GDM1 (cell line): ENCODE measurements around the gene SLC25A40.
"Not testable (repeated sequence)": the region's sequence is repeated elsewhere in the genome, so short reads cannot be mapped to it uniquely, and the experiment has no call there.

Source experiments
- DNase-seq: peaks from one replicate; lab custom pipeline; 2025; lab: John Stamatoyannopoulos, UW

Gene SLC25A40

DNA sequence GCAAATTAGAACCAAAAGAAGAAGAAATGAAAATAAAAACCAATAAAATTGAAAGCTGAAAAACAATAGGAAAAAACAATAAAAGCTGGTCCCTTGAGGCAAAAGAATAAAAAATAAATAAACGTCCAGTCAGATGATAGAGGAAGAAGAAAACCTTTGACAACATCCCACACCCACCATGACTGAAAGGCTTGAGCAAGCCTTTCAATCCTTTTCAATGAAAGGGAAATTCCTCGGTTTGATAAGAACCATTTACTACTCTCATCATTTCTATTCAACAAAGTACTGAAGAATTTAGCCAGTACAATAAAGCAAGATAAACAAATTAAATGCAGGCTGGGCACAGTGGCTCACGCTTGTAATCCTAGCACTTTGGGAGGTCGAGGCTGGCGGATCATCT lies 3.8 kb downstream of the SLC25A40 start:
- DNase-seq, result no peak

DNA sequence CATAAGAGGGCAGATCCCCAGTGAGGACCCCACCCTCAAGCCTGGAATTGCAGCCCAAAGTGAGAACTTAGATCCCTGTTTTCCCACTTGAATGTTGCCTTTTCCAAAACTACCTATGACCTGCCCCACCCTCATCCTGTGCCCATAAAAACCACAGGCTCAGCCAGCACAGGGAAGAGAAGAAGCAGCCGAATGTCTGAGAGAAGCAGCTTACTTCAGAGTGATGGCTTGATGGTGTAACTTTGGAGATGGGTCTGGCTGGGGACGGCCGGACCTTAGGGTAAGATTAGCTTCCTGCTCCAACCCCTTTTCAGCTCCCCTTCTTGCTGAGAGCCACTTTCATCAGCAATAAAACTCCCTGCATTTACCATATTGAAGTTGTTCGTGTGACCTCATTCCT lies 5.7 kb downstream of the SLC25A40 start:
- no peak for DNase-seq

DNA sequence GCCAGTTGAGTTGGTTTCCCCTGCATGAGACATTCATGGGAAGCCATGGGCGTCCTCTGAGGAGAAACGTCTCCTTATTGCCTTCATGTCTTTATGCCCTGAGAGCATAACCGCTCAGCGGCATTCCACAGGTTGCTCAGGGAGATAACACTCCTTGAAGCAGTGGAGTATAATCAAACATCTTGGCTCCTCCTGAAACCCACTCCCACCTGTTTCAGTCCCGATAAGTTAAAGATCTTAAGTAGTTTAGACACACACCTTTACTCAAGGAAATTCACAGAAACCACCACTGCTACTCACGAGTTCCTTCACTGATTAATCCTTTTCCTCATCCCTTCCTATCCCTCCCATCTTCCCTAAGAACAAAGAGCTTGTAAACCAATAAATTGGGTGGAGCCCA lies 9.6 kb downstream of the SLC25A40 start:
- DNase-seq, result not testable (repeated sequence)

DNA sequence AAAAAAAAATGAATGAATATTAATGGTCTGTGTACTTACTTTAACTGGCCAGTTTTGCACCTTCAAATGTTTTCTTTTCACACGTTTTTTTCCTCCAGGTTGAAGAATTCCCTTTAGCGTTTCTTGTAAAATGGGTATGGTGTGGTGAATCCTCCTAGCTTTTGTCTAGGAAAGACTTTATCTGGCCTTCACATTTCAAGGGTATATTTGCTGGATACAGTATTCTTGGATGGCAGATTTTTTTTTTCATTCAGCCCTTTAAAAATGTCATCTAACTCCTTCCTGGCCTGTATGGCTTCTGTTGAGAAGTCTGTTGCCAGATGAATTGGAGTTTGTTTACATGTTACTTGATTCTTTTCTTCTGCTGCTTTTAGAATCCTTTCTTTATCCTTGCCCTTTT lies 10.1 kb downstream of the SLC25A40 start:
- no peak for DNase-seq

DNA sequence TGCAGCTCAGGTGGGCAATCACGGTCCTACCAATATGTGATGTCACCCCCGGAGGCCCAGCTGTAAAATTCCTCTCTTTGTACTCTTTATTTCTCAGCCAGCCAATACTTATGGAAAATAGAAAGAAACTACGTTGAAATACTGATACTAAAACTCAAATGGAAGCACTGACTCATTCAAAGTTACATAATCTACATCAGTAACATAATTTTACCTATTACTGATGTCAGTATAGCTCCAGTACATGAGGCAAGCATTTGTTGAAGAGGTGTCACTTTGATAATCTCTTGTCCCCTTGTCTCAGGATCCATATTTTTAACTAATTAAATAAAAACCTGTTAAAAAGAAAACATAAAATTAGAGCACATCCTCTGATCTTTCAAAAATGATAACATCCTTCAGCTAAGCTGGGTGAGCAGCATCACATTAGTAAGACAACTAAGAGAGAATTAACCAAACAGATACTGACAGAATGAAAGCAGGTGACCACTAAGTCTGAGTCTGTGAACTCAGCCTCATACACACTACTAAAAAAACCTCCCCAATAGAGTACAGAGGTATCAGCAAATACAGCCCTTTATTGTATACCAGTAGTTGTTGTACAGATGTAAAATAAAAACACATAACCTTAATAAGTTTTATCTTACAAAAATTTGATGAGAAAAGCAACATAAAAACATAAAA lies 17.6 kb downstream of the SLC25A40 start:
- no peak for DNase-seq

DNA sequence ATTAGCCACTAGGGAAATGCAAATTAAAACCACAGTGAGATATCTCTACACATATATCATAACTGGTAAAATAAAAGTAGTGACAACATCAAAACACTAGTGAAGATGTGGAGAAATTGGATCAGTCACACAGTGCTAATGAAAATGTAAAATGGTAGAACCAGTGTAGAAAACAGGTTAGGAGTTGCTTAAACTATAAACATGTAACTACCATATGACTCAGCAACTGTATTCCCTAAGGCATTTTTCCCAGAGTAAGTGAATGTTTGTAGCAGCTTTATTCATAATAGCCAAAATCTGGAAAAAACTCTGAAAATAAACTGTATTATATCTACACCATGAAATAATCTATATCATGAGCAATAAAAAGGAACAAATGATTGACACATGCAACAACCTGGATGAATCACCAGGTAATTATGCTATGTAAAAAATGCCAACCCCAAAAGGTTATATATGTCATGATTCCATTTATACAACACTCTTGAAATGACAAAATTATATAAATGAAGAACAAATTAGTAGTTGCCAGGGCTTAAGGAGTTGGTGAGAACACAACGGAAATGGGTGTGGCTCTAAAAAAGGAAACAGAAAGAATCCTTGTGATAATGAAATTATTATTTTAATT lies 22.8 kb downstream of the SLC25A40 start:
- DNase-seq, result no peak

DNA sequence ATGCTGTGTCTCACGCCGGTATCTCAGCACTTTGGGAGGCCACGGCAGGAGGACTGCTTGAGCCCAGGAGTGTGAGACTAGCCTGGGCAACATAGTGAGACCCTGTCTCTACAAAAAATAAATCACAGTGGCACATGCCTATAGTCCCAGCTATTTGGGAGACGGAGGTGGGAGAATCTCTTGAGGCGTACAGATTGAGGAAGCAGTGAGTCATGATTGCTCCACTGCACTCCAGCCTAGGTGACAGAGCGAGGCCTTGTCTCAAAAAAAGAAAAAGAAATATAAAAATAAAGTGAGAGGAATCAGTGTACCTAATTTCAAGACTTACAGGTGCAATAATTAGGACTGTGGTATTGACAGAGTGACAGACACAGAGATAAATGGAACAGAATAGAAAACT lies 23.9 kb downstream of the SLC25A40 start:
- DNase-seq, result no peak

DNA sequence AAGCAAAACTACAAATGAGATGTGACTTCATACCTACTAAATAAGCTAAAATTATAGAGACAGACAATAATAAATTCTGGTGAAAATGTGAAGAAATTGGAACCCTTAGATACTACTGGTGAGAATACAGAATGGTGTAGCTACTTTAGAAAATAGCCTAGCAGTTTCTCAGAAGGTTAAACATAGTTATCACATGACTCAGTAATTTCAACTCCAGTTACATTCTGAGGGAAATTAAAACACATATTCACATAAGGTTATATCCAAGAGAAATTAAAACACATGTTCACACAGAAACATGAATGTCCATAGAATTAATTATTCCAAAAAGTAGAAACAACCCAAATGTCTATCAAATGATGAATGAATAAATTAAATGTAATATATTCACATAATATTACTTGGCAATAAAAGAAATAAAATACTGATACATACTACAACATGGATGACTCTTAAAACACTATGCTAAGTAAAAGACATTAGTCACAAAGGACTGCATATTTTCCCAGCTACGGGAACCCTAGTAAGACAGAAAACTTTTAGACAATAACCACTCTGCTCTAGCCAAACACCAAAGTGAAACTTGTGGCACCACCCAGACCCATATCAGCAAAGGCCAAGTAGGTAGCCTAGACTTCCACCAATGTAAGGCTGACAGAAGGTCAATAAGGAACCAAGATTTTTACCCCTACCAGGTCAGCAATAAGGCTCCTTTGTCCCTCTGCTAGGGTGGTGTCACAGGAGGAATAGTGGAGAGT lies 25.1 kb downstream of the SLC25A40 start:
- no peak for DNase-seq

DNA sequence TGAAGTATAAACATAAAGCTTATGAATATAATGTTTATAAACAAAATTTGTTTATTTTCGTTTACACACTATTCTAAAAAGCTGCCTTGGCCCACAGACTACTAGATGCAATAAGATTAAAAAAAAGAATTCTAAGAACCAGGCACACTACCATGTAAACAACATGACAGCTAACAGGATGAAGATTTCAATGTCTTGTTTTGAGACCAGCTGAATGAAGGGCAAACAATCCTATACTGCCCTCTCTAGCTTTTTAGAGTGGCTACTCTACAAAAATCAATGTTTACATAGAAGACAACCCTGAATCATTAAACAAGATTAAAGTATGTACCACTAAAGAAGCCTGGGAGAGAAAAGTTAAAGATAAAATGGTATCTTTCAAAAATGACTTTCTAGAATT lies 38.6 kb downstream of the SLC25A40 start:
- DNase-seq, result no peak

DNA sequence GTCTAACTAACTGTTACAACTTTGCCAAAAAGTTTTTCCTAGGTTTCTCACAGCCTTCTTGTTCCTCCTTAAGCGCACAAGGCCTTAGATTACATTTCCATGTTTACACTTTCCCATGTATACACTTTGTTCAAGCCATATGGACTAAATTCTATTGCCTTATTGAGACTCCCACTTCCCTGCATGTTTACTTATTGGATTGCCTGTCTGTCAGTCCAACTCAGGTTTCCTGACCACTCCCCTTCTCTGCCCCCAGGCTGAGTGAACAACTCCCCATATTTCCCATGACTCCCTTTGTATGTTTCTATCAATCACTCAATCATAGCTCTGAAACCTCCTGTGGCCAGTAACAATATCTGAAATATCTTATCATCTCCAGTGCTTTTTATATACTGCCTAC lies 43.0 kb downstream of the SLC25A40 start:
- no peak for DNase-seq

DNA sequence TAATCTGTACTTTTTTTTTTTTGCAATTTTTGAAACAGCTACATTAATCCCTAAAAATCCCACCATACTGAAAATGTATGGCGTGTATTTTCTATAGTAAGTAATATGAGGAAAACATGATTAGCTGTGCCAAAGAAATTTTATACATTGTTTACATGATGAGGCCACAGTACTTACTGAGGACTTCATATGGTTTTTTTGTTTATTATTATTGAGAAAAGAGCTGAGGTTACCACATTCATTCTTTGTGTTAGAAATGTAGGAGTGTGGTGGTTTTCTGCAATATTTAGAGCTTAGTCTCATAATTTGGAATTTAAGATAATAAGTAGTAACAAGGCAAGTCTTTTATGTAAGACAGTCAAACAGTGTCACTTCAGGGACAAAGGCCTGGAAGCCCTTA lies 45.1 kb downstream of the SLC25A40 start:
- no peak for DNase-seq

DNA sequence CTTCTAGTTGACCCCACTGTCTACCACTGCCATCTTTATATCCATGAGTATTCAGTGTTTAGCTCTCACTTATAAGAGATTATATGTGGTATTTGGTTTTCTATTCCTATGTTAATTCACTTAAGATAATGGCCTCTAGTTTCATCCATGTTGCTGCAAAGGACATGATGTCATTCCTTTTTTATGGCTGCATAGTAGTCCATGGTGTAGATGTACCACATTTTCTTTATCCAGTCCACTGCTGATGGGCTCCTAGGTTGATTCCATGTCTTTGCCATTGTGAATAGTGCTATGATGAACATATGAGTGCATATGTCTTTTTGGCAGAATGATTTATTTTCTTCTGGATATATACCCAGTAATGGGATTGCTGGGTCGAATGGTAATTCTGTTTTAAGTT lies 47.8 kb downstream of the SLC25A40 start:
- not testable (repeated sequence) for DNase-seq

DNA sequence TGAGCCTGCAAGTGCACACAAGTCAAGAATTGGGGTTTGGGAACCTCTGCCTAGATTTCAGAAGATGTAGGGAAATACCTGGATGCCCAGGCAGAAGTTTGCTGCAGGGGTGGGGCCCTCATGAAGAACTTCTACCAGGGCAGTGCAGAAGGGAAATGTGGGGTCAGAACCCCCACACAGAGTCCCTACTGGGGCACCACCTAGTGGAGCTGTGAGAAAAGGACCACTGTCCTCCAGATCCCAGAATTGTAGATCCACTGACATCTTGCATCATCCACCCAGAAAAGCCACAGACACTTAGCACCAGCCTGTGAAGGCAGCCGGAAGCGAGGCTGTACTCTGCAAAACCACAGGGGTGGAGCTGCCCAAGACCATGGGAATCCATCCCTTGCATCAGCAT lies 50.8 kb downstream of the SLC25A40 start:
- DNase-seq, result not testable (repeated sequence)

DNA sequence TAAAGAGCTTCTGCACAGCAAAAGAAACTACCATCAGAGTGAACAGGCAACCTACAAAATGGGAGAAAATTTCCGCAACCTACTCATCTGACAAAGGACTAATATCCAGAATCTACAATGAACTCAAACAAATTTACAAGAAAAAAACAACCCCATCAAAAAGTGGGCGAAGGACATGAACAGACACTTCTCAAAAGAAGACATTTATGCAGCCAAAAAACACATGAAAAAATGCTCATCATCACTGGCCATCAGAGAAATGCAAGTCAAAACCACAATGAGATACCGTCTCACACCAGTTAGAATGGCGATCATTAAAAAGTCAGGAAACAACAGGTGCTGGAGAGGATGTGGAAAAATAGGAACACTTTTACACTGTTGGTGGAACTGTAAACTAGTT lies 54.1 kb downstream of the SLC25A40 start:
- DNase-seq, result not testable (repeated sequence)

DNA sequence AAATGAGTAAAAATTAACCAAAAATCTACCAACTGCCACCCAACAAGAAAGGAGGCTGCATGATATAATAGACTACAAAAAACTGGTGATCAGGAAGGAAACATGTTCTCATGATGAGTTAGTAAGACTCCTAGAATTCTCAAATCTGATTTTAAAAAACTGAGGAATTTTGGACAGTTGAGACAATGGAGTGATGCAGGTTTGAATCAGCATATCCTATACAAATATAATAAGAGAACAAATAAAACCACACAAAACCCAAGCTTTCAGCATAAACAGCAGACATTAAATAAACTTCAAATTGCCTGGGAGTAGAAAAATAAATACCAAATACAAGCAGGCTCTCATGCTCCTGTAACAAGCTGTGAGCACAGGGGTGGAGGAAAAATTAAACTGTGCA lies 57.8 kb downstream of the SLC25A40 start:
- DNase-seq, result no peak

DNA sequence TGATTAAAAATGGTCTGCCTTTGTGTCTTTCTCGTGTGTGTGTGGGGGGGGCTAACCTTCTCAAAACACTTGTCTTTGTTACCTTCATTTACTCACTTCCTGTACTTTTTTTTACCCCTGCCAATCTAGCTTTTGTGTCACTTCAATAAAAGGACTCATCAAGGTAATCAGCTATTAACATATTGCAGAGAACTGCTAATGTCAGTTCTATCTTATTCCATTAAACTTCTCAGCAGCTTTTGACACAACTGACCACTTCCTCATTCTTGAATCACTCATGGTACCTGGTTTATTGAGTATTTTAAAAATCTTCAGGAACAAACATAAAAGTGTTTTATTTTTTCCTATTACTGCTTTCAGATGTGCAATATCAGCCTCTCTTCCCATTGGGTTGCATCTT lies 59.8 kb downstream of the SLC25A40 start:
- DNase-seq, result no peak

DNA sequence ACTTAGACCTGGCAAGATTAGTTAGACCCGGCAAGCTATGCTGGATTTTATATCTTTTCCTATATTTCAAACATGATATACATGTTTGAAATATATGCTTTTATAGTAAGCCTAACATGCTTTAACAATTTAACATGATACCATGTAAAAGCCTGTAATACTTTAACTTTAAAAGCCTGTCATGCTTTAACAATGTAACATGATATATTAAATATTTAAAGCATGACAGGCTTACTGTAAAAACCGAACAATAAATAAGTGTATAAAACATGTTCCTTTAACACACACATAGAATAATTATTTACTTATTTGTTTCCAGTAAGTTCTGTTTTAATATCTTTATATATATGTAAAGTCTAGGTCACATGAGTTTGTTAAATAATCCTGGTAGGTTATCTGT lies 65.4 kb downstream of the SLC25A40 start:
- no peak for DNase-seq

DNA sequence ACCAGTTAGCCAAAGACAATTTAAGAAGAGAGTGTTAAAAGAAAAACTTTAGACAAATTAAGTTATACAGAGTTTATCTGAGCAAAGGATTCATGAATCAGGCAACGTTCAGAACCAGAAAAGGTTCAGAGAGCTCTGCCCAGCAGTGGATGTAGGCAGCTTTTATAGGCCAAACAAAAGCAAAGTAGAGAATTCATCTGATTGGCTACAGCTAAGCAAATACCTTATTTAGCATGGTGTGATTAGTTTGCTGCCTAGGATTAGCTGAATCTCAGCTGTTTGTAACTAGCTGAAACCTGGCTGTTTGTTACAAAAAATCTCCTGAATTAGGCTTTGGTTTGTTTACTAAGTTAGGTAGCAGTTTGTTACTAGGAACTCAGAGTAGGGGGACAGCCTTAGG lies 66.0 kb downstream of the SLC25A40 start:
- no peak for DNase-seq

DNA sequence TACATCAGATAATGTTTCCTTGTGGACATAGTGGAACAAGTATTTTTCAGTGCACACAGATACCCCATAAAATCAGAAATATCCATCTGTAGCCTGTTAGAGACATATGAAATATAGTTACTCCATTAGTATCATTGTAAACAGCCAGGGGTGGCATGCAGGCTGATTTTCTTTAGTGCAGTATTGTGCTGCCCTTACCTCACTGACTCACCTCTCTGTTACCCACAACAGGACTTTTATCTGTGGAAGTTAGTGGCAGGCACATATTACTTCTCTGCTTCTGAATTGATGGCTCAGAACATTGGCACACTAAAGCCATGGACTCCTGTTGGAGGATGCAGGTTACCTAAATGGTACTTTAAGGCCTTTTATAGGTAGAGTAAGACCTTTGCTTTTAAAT lies 70.0 kb downstream of the SLC25A40 start:
- no peak for DNase-seq

DNA sequence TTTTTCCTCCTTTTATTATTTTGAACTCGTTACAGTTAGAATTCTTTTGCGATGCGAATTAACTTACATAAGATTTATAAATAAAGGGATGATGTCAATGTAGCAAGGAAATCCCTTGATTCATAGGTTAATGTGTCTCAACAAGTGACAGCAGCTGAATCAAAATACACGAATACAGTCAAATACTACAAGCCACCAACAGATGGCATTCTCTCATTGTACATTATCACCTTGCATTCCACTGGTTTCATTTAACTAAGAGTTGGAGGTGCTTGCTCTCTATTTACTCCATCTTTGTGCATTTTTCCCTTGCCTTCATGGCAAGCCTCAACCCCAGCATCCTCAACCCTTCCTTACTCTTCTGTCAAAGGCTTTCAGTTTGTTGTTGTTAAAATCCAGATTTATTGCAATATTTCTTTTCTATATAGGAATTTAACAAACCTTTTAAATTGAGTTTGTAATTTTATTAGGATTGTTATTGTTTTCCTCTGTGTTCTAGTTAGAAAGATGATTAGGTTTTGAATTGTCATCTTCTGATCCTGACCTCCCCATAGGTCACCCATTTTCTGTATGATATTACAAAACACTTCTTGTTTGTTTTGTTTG lies 78.3 kb downstream of the SLC25A40 start:
- DNase-seq, result peak; percentile 21

DNA sequence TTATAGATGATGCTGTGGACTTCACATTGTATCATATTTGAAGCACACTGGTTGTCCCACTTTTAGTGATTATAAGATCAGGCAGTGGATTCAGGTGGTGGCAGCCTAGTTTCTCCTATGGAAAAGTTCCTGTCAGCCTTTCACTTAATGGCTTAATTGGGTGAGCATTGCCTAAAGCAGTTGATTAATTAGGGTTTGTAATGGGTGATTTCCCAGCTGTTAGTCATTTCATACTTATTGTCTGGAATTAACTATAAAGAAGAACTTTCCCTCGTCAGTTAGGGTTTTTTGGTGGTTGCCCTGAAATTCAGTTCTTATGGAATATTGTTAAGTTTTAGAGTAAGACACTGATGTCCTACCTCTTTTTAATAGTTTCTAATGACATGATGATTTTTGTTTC lies 78.8 kb downstream of the SLC25A40 start:
- DNase-seq, result no peak

DNA sequence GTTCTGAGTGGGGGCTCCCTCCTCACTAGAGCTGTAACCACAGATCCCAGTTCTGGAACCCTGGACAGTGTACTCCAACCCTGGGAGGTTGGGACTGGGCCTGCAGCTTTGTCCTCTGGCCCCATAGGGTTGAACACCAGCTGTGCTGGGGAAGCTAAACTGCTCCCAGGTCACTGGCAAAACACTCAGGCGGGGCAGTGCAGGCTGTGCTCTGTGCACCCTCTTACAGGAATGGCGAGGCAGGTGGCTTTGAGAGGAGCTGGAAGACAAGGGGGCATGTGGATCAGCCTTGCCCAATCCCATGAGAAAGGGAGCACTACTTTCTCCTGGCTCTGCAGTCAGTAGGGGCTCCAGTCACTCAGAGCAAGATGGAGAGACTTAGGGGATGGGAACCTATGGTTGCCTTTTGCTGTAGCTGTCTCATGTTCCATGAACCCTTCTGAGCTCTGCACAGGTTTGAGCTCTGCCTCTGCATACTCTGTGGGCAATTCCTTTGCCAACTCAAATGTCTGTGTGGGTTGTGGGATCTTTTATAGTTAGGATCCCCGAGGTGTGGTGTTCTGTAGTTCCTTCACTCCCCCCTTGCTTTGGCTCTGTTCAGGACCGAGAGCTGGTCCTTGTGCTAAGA lies 90.7 kb downstream of the SLC25A40 start:
- DNase-seq, result no peak
